ENCODE results near the gene CEACAM6. TPM values are rescaled to one million over a fixed set of nuclear protein-coding genes. Genes with fewer than 3 reads are reported as not detected.

CEACAM6 gene
- polyA plus RNA-seq, 2 of the 4 experiments (the other 2 are of a cell fraction): 0.97 to 17.7 TPM

- ATAC-seq (no peak), DNase-seq (ENCODE audit: low read depth in 1 of 2, low spot score in 1 of 2) (no peak), FAIRE-seq (no peak)
- Histone ChIP-seq H3K9me3 (no peaks in the 10 kb centered on the region), H3K4me3 (no peak overlapping the region), H3K4me2 (no peak overlapping the region), H3K4me1 (no peaks in the 10 kb centered on the region), H3K27ac (no peak overlapping the region)
- CTCF ChIA-PET: interaction anchor here (0.9 to 18.4 kb wide), 11 partner anchors 11 to 213 kb away, joined by 3 to 428 read pairs (median 8); partner anchors contain the start of gene CEACAM3
- WGBS (ENCODE audit: missing lambda C conversion rate): 6% methylated on average over 4 of the region's 4 CpGs
- POLR2A ChIA-PET: interaction anchor here (0.7 kb wide), 1 partner anchor 49 kb away, joined by 3 read pairs; the partner anchor contains the start of gene RPS19
- TF ChIP-seq RCOR1 (IDR thresholded peaks at IDR 0.05; ENCODE audit: low read depth, low read length) (no peak), RNF2 (IDR thresholded peaks at IDR 0.05; ENCODE audit: borderline replicate concordance, low read depth) (no peak), CEBPB (IDR thresholded peaks at IDR 0.05) (no peak), GATA3 (IDR thresholded peaks at IDR 0.05; ENCODE audit: borderline replicate concordance) (no peak), ESRRA (IDR thresholded peaks at IDR 0.05; ENCODE audit: borderline replicate concordance, low read length) (no peak), RAD21 (conservative IDR thresholded peaks at IDR 0.05 in 1 of 2, IDR thresholded peaks at IDR 0.05 in 1 of 2) (no peak), PBX3 (IDR thresholded peaks at IDR 0.05) (no peak), CBX8 (IDR thresholded peaks at IDR 0.05) (no peak), CTCF (IDR thresholded peaks at IDR 0.05) (no peak)
These were observed 55.0 kb downstream of the CEACAM6 start for GRCh38 chr19:41810301-41810700.

GRCh38 chr19:41811036-41811435 is 55.7 kb downstream of the CEACAM6 start:
- H3K4me1 ChIP-seq: no peaks in the 10 kb centered on the region
- TF ChIP-seq HDAC2 (IDR thresholded peaks at IDR 0.05): no peak
- TF ChIP-seq TP53 (CRISPR knock-in tag; IDR thresholded peaks at IDR 0.05): no peak
- no peak for TF ChIP-seq NR3C1 (IDR thresholded peaks at IDR 0.05)
- TF ChIP-seq POLR2A (IDR thresholded peaks at IDR 0.05; ENCODE audit: low read length): no peak
- TF ChIP-seq E2F6 (IDR thresholded peaks at IDR 0.05; ENCODE audit: borderline replicate concordance, low read depth): no peak
- TF ChIP-seq SREBF2 (IDR thresholded peaks at IDR 0.05): no peak
- no peak for TF ChIP-seq RAD21 (conservative IDR thresholded peaks at IDR 0.05 in 1 of 2, IDR thresholded peaks at IDR 0.05 in 1 of 2)
- TF ChIP-seq GATA3 (IDR thresholded peaks at IDR 0.05; ENCODE audit: borderline replicate concordance): no peak
- no peak for TF ChIP-seq JUN (IDR thresholded peaks at IDR 0.05)
- no peak for TF ChIP-seq FOSB (CRISPR knock-in tag; IDR thresholded peaks at IDR 0.05)
- no peak for TF ChIP-seq ZNF302 (CRISPR knock-in tag; IDR thresholded peaks at IDR 0.05)
- H3K9me3 ChIP-seq: no peaks in the 10 kb centered on the region
- DNase-seq (ENCODE audit: low read depth in 1 of 2, low spot score in 1 of 2): no peak
- no peak overlapping the region for H3K27ac ChIP-seq
- ATAC-seq: no peak
- POLR2A ChIA-PET: no interaction called here
- FAIRE-seq: no peak
- 44% methylated on average over 3 of the region's 3 CpGs for WGBS (ENCODE audit: missing lambda C conversion rate)
- no peak overlapping the region for H3K4me3 ChIP-seq
- CTCF ChIA-PET: interaction anchor here (1.1 to 18.4 kb wide), 11 partner anchors 11 to 213 kb away, joined by 3 to 428 read pairs (median 8); partner anchors contain the start of gene CEACAM3
- no peak overlapping the region for H3K4me2 ChIP-seq

GRCh38 chr19:41811981-41812380 is 56.7 kb downstream of the CEACAM6 start:
- DNase-seq (ENCODE audit: low read depth in 1 of 2, low spot score in 1 of 2): no peak
- no peak overlapping the region for H3K4me3 ChIP-seq
- FAIRE-seq: no peak
- no peaks in the 10 kb centered on the region for H3K4me1 ChIP-seq
- ATAC-seq: no peak
- H3K9me3 ChIP-seq: no peaks in the 10 kb centered on the region
- H3K4me2 ChIP-seq: no peak overlapping the region
- no peak for TF ChIP-seq MAZ (IDR thresholded peaks at IDR 0.05; ENCODE audit: borderline replicate concordance, low read depth, low read length)
- no peak for TF ChIP-seq ZFP36 (IDR thresholded peaks at IDR 0.05; ENCODE audit: borderline replicate concordance, partially characterized antibody)
- TF ChIP-seq GATA3 (IDR thresholded peaks at IDR 0.05; ENCODE audit: borderline replicate concordance): no peak
- TF ChIP-seq RARB (CRISPR knock-in tag; IDR thresholded peaks at IDR 0.05): no peak
- no peak for TF ChIP-seq E2F6 (IDR thresholded peaks at IDR 0.05; ENCODE audit: borderline replicate concordance, low read depth)
- TF ChIP-seq BHLHE40 (IDR thresholded peaks at IDR 0.05; ENCODE audit: low read depth, low read length): no peak
- no peak for TF ChIP-seq KDM1A (IDR thresholded peaks at IDR 0.05; ENCODE audit: low read depth)
- no peak for TF ChIP-seq MAFK (IDR thresholded peaks at IDR 0.05; ENCODE audit: partially characterized antibody)
- TF ChIP-seq HMGXB4 (CRISPR knock-in tag; IDR thresholded peaks at IDR 0.05; ENCODE audit: borderline replicate concordance): no peak
- no peak for TF ChIP-seq HOXB5 (CRISPR knock-in tag; IDR thresholded peaks at IDR 0.05)
- no peak for TF ChIP-seq SREBF2 (IDR thresholded peaks at IDR 0.05)
- no peak for TF ChIP-seq HES2 (IDR thresholded peaks at IDR 0.05)
- TF ChIP-seq PHF8 (IDR thresholded peaks at IDR 0.05; ENCODE audit: borderline replicate concordance, low read depth): no peak
- ChIA-PET CTCF (interaction anchor here (1.3 to 18.4 kb wide), 8 partner anchors 10 to 170 kb away, joined by 3 to 428 read pairs (median 13); partner anchors contain the start of genes CEACAM3 and CEACAM6), POLR2A (no interaction called here)
- 27% methylated on average over 3 of the region's 3 CpGs for WGBS (ENCODE audit: missing lambda C conversion rate)
- no peak overlapping the region for H3K27ac ChIP-seq
